ENCODE results near the gene ALDH3A2.

- no peak for TF ChIP-seq CTCF (IDR thresholded peaks at IDR 0.05; ENCODE audit: control extremely low read depth in 1 of 3, insufficient read depth in 1 of 3, low read depth in 1 of 3, low read length in 3 of 3)
- TF ChIP-seq TAF1 (IDR thresholded peaks at IDR 0.05; ENCODE audit: low read depth, low read length), result no peak
- no peak for TF ChIP-seq NRF1 (IDR thresholded peaks at IDR 0.05; ENCODE audit: low read depth, low read length)
- TF ChIP-seq CEBPB (IDR thresholded peaks at IDR 0.05; ENCODE audit: low read depth, low read length), result no peak
- TF ChIP-seq POLR2A (IDR thresholded peaks at IDR 0.05; ENCODE audit: control extremely low read depth in 1 of 2, low read depth in 2 of 2, low read length in 2 of 2), result no peak
- TF ChIP-seq SRF (IDR thresholded peaks at IDR 0.05; ENCODE audit: low read depth, low read length), result no peak
- TF ChIP-seq FOSL1 (IDR thresholded peaks at IDR 0.05; ENCODE audit: insufficient read depth, low read depth, low read length), result no peak
- TF ChIP-seq SIN3A (conservative IDR thresholded peaks at IDR 0.05 in 1 of 2, IDR thresholded peaks at IDR 0.05 in 1 of 2; ENCODE audit: low read depth in 1 of 2, low read length in 2 of 2), result no peak
- no peak for TF ChIP-seq CHD7 (IDR thresholded peaks at IDR 0.05; ENCODE audit: insufficient replicate concordance, low read length)
- TF ChIP-seq, protein P1, sequence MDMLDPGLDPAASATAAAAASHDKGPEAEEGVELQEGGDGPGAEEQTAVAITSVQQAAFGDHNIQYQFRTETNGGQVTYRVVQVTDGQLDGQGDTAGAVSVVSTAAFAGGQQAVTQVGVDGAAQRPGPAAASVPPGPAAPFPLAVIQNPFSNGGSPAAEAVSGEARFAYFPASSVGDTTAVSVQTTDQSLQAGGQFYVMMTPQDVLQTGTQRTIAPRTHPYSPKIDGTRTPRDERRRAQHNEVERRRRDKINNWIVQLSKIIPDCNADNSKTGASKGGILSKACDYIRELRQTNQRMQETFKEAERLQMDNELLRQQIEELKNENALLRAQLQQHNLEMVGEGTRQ (IDR thresholded peaks at IDR 0.05; ENCODE audit: low read length), result no peak
- TF ChIP-seq TAF7 (optimal IDR thresholded peaks at IDR 0.05; ENCODE audit: borderline replicate concordance, low read depth, low read length), result no peak
- no peak for TF ChIP-seq POLR2AphosphoS5 (IDR thresholded peaks at IDR 0.05; ENCODE audit: low read depth, low read length)
- no peak for TF ChIP-seq RXRA (IDR thresholded peaks at IDR 0.05; ENCODE audit: insufficient read depth, low read depth, low read length)
- no peak for TF ChIP-seq TEAD4 (IDR thresholded peaks at IDR 0.05; ENCODE audit: low read depth, low read length)
Measured at GRCh38 chr17:19610311-19610710, 38.2 kb upstream of the ALDH3A2 start.

All from H1 (cell line).